ENCODE measurements around the gene SPATS2L. TPM values are rescaled to one million over a fixed set of nuclear protein-coding genes. Genes with fewer than 3 reads are reported as not detected.

SPATS2L gene
- total and polyA plus RNA-seq, 2 donors (not counting 1 experiment from before 2014, with no cell fraction given) = 0.27 to 0.44 TPM

DNA sequence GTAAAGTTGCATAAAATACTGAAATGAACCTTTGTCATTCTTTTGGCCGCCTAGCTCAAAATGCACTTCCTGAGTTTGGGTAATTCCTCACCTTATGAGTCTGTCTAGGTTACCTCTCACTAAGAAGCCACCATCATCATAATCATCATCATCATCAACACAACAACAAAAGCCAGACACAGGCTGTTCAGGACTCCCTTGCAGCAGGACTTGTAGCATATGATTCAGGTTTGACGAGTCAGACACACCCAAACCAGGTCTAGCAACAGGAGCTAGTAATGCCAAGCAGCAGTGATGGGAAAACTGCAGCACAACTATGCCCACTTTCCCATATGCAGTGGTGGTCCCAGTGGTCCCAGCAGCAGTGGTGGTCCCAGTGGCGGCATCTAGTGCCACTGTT is 216.7 kb downstream of the SPATS2L start:
- no peaks in the 10 kb centered on the region for H3K36me3 ChIP-seq (replicated peaks in 1 of 2; ENCODE audit: control extremely low read depth in 1 of 2, control insufficient read depth in 1 of 2, extremely low read depth in 1 of 2, insufficient read depth in 2 of 2, low read length in 1 of 2)
- H3K4me1 ChIP-seq (ENCODE audit: control insufficient read depth in 2 of 2, insufficient read depth in 2 of 2, low read length in 2 of 2) = peaks cover 7 to 9% of the 10 kb centered on the region in 2 donors
- H3K9ac ChIP-seq (ENCODE audit: low read length) = no peak overlapping the region
- H3K27ac Mint-ChIP-seq = no peak overlapping the region
- no peak for DNase-seq
- peaks cover 0 to 6% (median 0%) of the 10 kb centered on the region in 4 experiments for H3K27me3 ChIP-seq (replicated peaks in 1 of 4; ENCODE audit: control extremely low read depth in 1 of 4, control insufficient read depth in 3 of 4, insufficient read depth in 4 of 4, low read length in 3 of 4)
- no peak overlapping the region for H3K4me3 Mint-ChIP-seq
- no peak overlapping the region for H3K4me2 ChIP-seq (replicated peaks; ENCODE audit: low read depth, low read length, poor library complexity, severe bottlenecking)
- ChIA-PET POLR2A (no interaction called here), CTCF (interaction anchor here (1.6 kb wide), 1 partner anchor 14 kb away, joined by 6 read pairs; the partner anchor contains the start of gene KCTD18)
- TF ChIP-seq, protein P1, sequence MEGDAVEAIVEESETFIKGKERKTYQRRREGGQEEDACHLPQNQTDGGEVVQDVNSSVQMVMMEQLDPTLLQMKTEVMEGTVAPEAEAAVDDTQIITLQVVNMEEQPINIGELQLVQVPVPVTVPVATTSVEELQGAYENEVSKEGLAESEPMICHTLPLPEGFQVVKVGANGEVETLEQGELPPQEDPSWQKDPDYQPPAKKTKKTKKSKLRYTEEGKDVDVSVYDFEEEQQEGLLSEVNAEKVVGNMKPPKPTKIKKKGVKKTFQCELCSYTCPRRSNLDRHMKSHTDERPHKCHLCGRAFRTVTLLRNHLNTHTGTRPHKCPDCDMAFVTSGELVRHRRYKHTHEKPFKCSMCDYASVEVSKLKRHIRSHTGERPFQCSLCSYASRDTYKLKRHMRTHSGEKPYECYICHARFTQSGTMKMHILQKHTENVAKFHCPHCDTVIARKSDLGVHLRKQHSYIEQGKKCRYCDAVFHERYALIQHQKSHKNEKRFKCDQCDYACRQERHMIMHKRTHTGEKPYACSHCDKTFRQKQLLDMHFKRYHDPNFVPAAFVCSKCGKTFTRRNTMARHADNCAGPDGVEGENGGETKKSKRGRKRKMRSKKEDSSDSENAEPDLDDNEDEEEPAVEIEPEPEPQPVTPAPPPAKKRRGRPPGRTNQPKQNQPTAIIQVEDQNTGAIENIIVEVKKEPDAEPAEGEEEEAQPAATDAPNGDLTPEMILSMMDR (IDR thresholded peaks at IDR 0.05) = no peak
- TF ChIP-seq EZH2 (IDR thresholded peaks at IDR 0.05; ENCODE audit: borderline replicate concordance, insufficient read depth, low read depth, low read length, poor library complexity, severe bottlenecking) = no peak
- H3K27me3 Mint-ChIP-seq = peaks cover 8% of the 10 kb centered on the region
- peaks cover 2% of the 10 kb centered on the region for H3K9me3 Mint-ChIP-seq (ENCODE audit: insufficient read depth)
- H3K4me3 ChIP-seq (ENCODE audit: control extremely low read depth in 1 of 5, extremely low read depth in 1 of 5, insufficient read depth in 1 of 5, low read depth in 2 of 5, low read length in 4 of 5) = no peak overlapping the region
- no peak overlapping the region for H3K27ac ChIP-seq (ENCODE audit: low read length in 2 of 2)
- 84% methylated on average over 3 of the region's 3 CpGs for WGBS (ENCODE audit: insufficient coverage)
- H4K20me1 ChIP-seq (ENCODE audit: control insufficient read depth, insufficient read depth, low read length, poor library complexity, severe bottlenecking) = no peaks in the 10 kb centered on the region
- intact Hi-C loops (cut with micrococcal nuclease) = loop anchor here (10.0 kb wide), 2 partner anchors 342 to 1852 kb away; partner anchors contain the start of genes BMPR2 and CLK1
- H3K4me1 Mint-ChIP-seq = peaks cover 12% of the 10 kb centered on the region
- ATAC-seq (ENCODE audit: low read depth) = no peak
- no peaks in the 10 kb centered on the region for H3K9me3 ChIP-seq (ENCODE audit: control extremely low read depth in 1 of 3, control insufficient read depth in 2 of 3, insufficient read depth in 1 of 3, low read length in 2 of 3)
- no peak overlapping the region for H2AFZ ChIP-seq (ENCODE audit: insufficient read depth, low read depth, low read length, poor library complexity, severe bottlenecking)
- peaks cover 14% of the 10 kb centered on the region for H3K79me2 ChIP-seq (ENCODE audit: control insufficient read depth, insufficient read depth, low read length)

DNA sequence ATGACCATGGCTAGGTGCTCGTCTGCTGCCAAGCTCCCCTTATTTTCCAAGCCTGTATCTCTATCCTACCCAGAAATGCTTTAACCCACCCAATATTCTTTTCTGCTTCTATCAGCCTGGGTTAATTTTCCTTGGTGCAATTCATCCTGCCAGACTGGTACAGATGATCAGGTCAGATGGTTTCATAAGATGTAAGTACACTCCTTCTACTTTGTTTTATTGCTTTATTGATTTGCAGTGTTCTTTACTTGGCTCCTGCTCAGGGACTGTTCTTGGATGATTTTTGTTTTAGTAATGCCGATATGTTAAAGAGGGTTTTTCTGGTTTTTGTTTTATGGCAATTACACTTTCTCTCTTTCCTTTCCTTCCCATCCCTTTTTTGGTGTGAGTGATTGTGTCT is 217.1 kb downstream of the SPATS2L start:
- no peak overlapping the region for H3K4me3 Mint-ChIP-seq
- no peaks in the 10 kb centered on the region for H4K20me1 ChIP-seq (ENCODE audit: control insufficient read depth, insufficient read depth, low read length, poor library complexity, severe bottlenecking)
- no peak overlapping the region for H3K4me2 ChIP-seq (replicated peaks; ENCODE audit: low read depth, low read length, poor library complexity, severe bottlenecking)
- CTCF ChIA-PET = interaction anchor here (1.6 kb wide), 1 partner anchor 14 kb away, joined by 6 read pairs; the partner anchor contains the start of gene KCTD18
- H3K27me3 Mint-ChIP-seq = peaks cover 8% of the 10 kb centered on the region
- no peaks in the 10 kb centered on the region for H3K36me3 ChIP-seq (replicated peaks in 1 of 2; ENCODE audit: control extremely low read depth in 1 of 2, control insufficient read depth in 1 of 2, extremely low read depth in 1 of 2, insufficient read depth in 2 of 2, low read length in 1 of 2)
- peaks cover 0 to 6% (median 0%) of the 10 kb centered on the region in 4 experiments for H3K27me3 ChIP-seq (replicated peaks in 1 of 4; ENCODE audit: control extremely low read depth in 1 of 4, control insufficient read depth in 3 of 4, insufficient read depth in 4 of 4, low read length in 3 of 4)
- no CpG with 5 or more reads among the region's 2 CpGs for WGBS (ENCODE audit: insufficient coverage)
- H2AFZ ChIP-seq (ENCODE audit: insufficient read depth, low read depth, low read length, poor library complexity, severe bottlenecking) = no peak overlapping the region
- H3K9me3 ChIP-seq (ENCODE audit: control extremely low read depth in 1 of 3, control insufficient read depth in 2 of 3, insufficient read depth in 1 of 3, low read length in 2 of 3) = no peaks in the 10 kb centered on the region
- intact Hi-C loops (cut with micrococcal nuclease) = loop anchor here (10.0 kb wide), 2 partner anchors 341 to 1851 kb away; partner anchors contain the start of genes BMPR2 and CLK1
- H3K27ac ChIP-seq (ENCODE audit: low read length in 2 of 2) = no peak overlapping the region
- no peak overlapping the region for H3K9ac ChIP-seq (ENCODE audit: low read length)
- ATAC-seq (ENCODE audit: low read depth) = no peak
- POLR2A ChIA-PET = no interaction called here
- peaks cover 2% of the 10 kb centered on the region for H3K9me3 Mint-ChIP-seq (ENCODE audit: insufficient read depth)
- no peak for DNase-seq
- no peak overlapping the region for H3K4me3 ChIP-seq (ENCODE audit: control extremely low read depth in 1 of 5, extremely low read depth in 1 of 5, insufficient read depth in 1 of 5, low read depth in 2 of 5, low read length in 4 of 5)
- peaks cover 12% of the 10 kb centered on the region for H3K4me1 Mint-ChIP-seq
- H3K79me2 ChIP-seq (ENCODE audit: control insufficient read depth, insufficient read depth, low read length) = peaks cover 19% of the 10 kb centered on the region
- H3K27ac Mint-ChIP-seq = no peak overlapping the region
- H3K4me1 ChIP-seq (ENCODE audit: control insufficient read depth in 2 of 2, insufficient read depth in 2 of 2, low read length in 2 of 2) = peaks cover 7 to 9% of the 10 kb centered on the region in 2 donors
- TF ChIP-seq EZH2 (IDR thresholded peaks at IDR 0.05; ENCODE audit: borderline replicate concordance, insufficient read depth, low read depth, low read length, poor library complexity, severe bottlenecking) = no peak
- TF ChIP-seq, protein P1 (IDR thresholded peaks at IDR 0.05) = no peak
